Activated naive CD4-positive, alpha-beta T cell treated with anti-CD3 and anti-CD28 coated beads for 36 hours (primary cell): ENCODE results near the gene NBPF4. TPM values are rescaled to one million over a fixed set of nuclear protein-coding genes. Genes with fewer than 3 reads are reported as not detected.
"Not testable (repeated sequence)": the region's sequence is repeated elsewhere in the genome, so short reads cannot be mapped to it uniquely, and the experiment has no call there.

ENCODE experiments used
- CTCF ChIA-PET: fragments of 350-600 bp; sonication (Branson Sonifier 250); formaldehyde crosslinking; loops from one replicate; lab custom pipeline; 2021; ENCODE audit warnings: antibody characterized with exemption; lab: Charles Lee
- DNase-seq: peaks from one replicate; pipeline ENCODE4 v3.0.0-alpha.2; 2020
- H3K27ac Mint-ChIP-seq: one replicate; pipeline ENCODE4 v1.8.0; 2021; ENCODE audit warnings: mild to moderate bottlenecking, mixed read lengths
- H3K27me3 Mint-ChIP-seq: one replicate; pipeline ENCODE4 v1.8.0; 2021; ENCODE audit warnings: low read depth, mixed read lengths
- H3K36me3 Mint-ChIP-seq: one replicate; pipeline ENCODE4 v1.8.0; 2021; ENCODE audit warnings: low read depth, mixed read lengths
- H3K4me1 Mint-ChIP-seq: one replicate; pipeline ENCODE4 v1.8.0; 2021; ENCODE audit warnings: low read depth, mixed read lengths
- H3K4me3 Mint-ChIP-seq: one replicate; pipeline ENCODE4 v1.8.0; 2021; ENCODE audit warnings: mild to moderate bottlenecking, moderate library complexity, mixed read lengths
- H3K9me3 Mint-ChIP-seq: one replicate; pipeline ENCODE4 v1.8.0; 2021; ENCODE audit warnings: mixed read lengths
- intact Hi-C: fragments of 100-400 bp; cut with micrococcal nuclease; formaldehyde crosslinking; loops from one replicate; pipeline ENCODE4 v1.15.1; 2023
- total RNA-seq, 2 experiments: library from RNA; stranded (reverse); gene quantifications; one replicate each; pipeline ENCODE4 v1.2.3, GENCODE V29; 2021

The NBPF4 gene
- total RNA-seq, 2 experiments from 2014 or later, result not detected

DNA sequence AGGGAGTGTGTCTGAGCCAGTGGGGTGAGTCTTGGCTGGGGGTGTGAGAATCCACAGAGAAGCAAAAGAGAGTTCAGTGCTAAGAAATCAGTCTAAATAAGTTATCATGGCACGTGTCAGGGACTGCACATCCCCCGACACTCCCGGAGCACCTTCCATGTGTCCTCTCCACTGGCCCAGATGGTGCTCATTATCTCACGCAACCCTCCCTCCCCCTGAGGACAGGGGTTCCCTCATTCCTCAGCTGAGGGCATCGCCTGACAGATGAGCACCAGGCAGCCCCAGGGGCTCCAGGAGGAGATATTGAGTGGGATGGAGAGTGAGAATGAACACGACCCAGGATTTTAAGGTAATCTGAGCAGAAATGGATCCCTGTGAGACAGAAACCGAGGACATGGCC is 16.1 kb downstream of the NBPF4 start:
- H3K4me3 Mint-ChIP-seq, intact Hi-C loops: not testable (repeated sequence)

DNA sequence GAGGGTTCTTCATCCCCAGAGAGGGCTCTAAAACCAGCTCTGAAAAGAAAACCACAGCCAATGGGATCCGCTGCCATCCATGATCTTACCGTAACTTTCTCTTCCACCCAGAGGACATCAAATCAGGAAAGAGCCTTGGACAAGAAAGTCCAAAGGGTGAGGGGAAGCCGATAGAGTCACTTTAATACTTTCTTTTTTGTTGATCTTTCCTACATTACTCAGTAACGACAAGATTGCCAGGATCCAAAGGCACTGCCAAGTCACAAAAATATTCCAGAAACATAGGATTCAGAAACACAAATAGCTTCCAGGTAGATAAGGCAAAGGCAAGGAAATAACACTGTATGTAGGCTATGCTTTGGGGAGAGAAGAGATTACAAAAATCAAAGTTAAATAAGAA is 17.0 kb downstream of the NBPF4 start:
- H3K36me3 Mint-ChIP-seq, H3K9me3 Mint-ChIP-seq, CTCF ChIA-PET, H3K27ac Mint-ChIP-seq, H3K4me1 Mint-ChIP-seq, DNase-seq, H3K4me3 Mint-ChIP-seq, intact Hi-C loops, H3K27me3 Mint-ChIP-seq: not testable (repeated sequence)

More for the DNA sequence above, 16.1 kb downstream of the NBPF4 start:
- H3K36me3 Mint-ChIP-seq, H3K4me1 Mint-ChIP-seq, H3K27ac Mint-ChIP-seq, CTCF ChIA-PET, H3K27me3 Mint-ChIP-seq, DNase-seq, H3K9me3 Mint-ChIP-seq: not testable (repeated sequence)

DNA sequence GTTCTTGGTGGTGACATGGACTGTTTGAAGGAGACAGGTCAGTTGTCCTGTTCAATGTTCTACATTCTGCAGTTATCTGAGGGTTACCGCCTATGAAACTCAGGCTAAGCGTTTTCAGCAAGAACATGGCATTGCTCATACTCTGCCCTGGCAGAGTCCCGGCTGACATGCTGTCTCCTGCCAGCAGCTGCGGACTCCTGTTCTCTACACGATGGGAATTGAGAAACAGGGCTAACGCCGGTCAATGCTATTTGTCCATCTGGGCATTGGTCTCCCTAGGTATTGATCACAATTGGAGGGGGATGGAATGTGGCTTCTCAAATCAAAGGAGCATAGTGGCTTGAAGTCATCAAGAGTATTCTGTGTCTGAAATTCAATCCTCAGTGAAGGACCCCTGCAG is 20.6 kb downstream of the NBPF4 start:
- H3K27ac Mint-ChIP-seq, H3K36me3 Mint-ChIP-seq, H3K4me1 Mint-ChIP-seq, CTCF ChIA-PET, DNase-seq, H3K4me3 Mint-ChIP-seq, H3K9me3 Mint-ChIP-seq, H3K27me3 Mint-ChIP-seq, intact Hi-C loops: not testable (repeated sequence)

DNA sequence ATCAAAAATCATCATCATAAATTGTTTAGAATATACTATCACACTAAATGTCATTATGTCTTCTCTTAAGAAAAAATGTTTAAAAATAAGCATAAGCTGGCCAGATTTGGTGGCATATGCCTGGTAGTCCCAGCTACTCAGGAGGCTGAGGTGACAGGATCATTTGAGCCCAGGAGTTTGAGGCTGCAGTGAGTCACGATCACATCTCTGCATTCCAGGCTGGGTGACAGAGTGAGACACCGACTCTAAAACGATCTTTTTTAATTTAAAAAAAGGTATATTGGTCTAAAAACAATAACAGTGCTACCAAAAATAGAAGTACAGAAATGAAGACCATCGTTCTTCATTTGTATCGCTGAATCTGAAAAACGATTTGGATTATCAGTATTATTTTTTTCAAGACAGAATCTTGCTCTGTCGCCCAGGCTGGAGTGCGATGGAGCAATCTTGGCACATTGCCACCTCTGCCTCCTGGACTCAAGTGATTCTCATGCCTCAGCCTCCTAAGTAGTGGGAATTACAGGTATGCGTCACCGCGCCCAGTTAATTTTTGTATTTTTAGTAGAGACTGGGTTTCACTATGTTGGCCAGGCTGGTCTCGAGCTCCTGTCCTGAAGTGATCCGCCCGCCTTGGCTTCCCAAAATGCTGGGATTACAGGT is 26.2 kb downstream of the NBPF4 start:
- H3K4me1 Mint-ChIP-seq, DNase-seq, CTCF ChIA-PET, intact Hi-C loops, H3K27me3 Mint-ChIP-seq, H3K27ac Mint-ChIP-seq, H3K36me3 Mint-ChIP-seq, H3K4me3 Mint-ChIP-seq, H3K9me3 Mint-ChIP-seq: not testable (repeated sequence)

DNA sequence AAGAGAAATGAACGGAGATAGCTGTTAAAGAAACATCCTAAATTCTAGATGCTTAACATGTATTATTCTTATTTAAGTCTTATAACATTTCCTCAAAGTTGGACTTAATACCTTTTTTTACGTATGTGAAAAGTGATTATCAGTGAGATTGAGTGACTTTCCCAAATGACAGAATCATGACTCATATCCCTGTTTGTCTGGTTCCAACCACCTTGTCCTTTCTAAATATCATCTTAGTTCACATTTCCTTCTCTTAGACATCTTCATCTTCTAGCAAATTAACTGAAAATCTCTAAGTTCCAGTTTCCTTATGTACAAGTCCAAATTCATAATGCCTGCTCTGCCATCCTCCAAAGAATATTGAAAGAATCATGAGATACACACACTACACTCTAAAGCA is 26.9 kb downstream of the NBPF4 start:
- CTCF ChIA-PET, result interaction anchor here (1.2 kb wide), 1 partner anchor 344 kb away, joined by 4 read pairs; no protein-coding TSS in a partner anchor
- H3K36me3 Mint-ChIP-seq, H3K27ac Mint-ChIP-seq, H3K4me3 Mint-ChIP-seq, H3K27me3 Mint-ChIP-seq, intact Hi-C loops, H3K9me3 Mint-ChIP-seq, DNase-seq, H3K4me1 Mint-ChIP-seq: not testable (repeated sequence)

DNA sequence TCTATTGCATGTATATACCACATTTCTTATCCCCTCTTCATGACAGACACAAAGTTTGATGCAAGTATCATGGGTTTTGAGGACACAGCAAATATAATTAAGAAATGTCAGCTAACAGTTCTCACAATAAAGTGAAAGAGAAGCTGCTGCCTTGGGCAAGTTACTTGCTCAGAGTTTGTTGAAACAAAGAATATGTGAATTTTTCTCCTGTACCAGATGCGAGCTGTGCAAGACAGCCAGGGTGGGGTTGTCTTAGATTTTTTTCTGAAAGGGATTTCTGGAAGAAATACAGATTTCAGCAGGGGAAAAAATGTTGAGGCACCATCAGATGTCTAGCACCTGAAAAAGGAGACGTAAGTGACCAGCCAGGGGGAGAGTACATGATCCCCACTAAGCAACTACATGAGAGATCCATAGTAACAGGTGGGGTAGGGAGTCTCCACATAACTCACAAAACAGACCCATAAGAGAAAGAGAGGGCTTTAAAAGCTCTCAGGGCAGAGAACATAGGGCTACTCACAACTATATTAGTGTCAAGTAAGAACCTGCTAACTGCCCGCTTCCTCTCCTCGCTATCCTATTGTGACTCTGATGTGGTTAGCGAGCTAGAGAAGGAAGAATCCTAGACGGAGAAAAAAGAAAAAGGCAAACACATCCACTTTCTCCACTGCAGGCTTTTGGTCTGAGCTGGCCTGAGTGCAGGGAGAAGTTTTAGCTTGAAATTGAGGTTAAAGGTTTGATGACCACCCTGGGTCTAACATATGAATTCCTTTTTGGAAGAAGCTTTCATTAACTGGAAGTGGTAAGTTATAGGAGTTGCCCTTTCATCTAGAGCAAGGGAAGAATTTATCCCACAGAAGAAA is 27.6 kb downstream of the NBPF4 start:
- H3K36me3 Mint-ChIP-seq, intact Hi-C loops, H3K4me1 Mint-ChIP-seq, H3K9me3 Mint-ChIP-seq, DNase-seq, H3K27ac Mint-ChIP-seq, H3K27me3 Mint-ChIP-seq, H3K4me3 Mint-ChIP-seq: not testable (repeated sequence)
- CTCF ChIA-PET, result interaction anchor here (1.2 kb wide), 1 partner anchor 345 kb away, joined by 4 read pairs; no protein-coding TSS in a partner anchor

DNA sequence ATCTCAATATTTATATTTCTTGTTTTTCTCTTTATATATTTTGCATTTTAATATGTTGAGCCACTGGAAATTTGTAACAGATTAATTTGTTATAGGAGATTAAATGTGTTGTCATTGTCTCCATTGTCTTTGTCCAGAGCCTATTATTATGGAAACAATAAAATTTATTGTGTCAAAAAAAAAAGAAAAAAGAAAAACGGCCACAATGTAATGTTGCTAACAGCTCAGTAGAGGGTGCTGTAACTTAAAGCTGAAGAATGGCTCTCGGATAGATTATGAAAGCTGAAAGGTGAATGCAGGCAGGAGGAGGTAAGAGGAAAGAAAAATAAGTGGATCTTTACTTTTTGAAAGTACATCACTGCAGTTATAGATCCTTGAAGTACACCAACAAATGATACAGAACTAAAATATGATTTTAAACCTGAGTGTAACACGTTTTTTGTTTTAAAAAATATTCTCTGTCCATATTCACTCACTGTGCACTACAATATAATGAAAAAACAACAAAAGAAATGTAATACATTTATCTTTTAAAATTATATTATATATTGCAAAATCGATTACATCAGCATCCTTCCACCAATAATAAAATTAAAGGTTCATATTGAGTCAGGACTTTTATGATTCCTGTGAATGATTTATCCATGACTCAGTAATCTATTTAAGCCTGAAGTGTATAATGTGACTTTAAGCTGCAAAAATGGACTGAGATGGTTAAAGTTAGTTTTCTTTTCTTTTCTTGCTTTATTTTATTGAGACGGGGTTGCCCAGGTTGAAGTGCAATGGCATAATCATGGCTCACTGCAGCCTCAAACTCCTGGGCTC is 29.0 kb downstream of the NBPF4 start:
- CTCF ChIA-PET, result interaction anchor here (0.6 to 1.1 kb wide), 3 partner anchors 344 to 429 kb away, joined by 3 read pairs; no protein-coding TSS in a partner anchor
- H3K9me3 Mint-ChIP-seq, H3K36me3 Mint-ChIP-seq, H3K4me3 Mint-ChIP-seq, H3K27ac Mint-ChIP-seq, H3K27me3 Mint-ChIP-seq, H3K4me1 Mint-ChIP-seq, DNase-seq: not testable (repeated sequence)
- intact Hi-C loops, result loop anchor here (1.0 kb wide), 1 partner anchor 428 kb away; no protein-coding TSS in a partner anchor

DNA sequence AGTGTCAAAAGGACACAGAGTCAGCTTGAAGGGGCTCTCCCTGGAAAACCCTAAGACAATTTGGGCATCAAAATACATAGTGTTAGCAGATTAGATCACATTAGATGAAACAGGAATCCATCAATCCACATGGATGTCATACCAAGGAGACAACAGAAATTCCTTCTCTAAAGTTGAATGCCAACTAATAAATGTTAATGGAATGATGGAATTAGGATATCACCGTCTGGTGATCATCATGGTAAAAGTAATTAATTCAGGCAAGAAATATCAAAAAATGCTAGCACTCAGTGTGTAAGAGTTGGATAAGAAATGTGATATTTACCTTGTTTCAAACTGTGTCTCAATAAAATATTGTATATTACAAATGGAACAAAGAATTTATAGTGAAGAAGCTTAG is 32.9 kb downstream of the NBPF4 start:
- Mint-ChIP-seq H3K36me3 (no peaks in the 10 kb centered on the region), H3K9me3 (no peaks in the 10 kb centered on the region), H3K27me3 (peaks cover 8% of the 10 kb centered on the region), H3K4me3 (no peak overlapping the region), H3K4me1 (peaks cover 3% of the 10 kb centered on the region), H3K27ac (no peak overlapping the region)
- no peak for DNase-seq
- intact Hi-C loops, result no loop called here
- CTCF ChIA-PET, result interaction anchor here (1.0 to 3.4 kb wide), 2 partner anchors 10 to 350 kb away, joined by 3 to 14 read pairs; partner anchors contain the start of gene SLC25A24

DNA sequence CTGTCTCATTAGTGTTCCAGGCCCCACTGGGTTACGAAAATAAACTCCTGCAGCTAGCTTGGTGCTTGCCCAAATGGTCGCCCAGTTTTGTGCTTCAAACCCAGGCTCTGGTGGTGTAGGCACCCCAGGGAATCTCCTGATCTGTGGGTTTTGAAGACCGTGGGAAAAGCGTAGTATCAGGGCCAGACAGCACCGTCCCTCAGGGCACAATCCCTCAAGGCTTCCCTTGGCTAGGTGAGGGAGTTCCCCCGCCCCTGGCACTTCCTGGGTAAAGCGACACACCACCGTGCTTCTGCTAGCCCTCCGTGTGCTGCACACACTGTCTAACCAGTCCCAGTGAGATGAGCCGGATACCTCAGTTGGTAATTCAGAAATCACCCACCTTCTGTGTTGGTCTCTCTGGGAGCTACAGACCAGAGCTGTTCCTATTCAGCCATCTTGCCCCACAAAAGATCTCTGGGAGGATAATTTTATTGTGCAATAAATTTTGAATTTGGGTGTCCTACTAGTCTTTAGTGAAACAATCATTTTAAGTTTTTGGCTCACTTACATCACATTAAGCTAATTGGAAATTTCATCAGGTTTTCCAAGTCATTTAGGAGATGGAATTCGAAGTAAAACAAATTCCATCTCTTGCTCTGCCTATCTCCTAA is 34.3 kb downstream of the NBPF4 start:
- Mint-ChIP-seq H3K36me3 (no peaks in the 10 kb centered on the region), H3K27me3 (peaks cover 8% of the 10 kb centered on the region), H3K4me3 (no peak overlapping the region), H3K9me3 (peaks cover 2% of the 10 kb centered on the region), H3K27ac (no peak overlapping the region), H3K4me1 (peaks cover 3% of the 10 kb centered on the region)
- peak; percentile 6 for DNase-seq
- CTCF ChIA-PET, result interaction anchor here (0.6 to 3.4 kb wide), 3 partner anchors 9 to 435 kb away, joined by 3 to 14 read pairs (median 3); partner anchors contain the start of gene SLC25A24
- intact Hi-C loops, result loop anchor here (10.0 kb wide), 1 partner anchor 295 kb away; no protein-coding TSS in a partner anchor

DNA sequence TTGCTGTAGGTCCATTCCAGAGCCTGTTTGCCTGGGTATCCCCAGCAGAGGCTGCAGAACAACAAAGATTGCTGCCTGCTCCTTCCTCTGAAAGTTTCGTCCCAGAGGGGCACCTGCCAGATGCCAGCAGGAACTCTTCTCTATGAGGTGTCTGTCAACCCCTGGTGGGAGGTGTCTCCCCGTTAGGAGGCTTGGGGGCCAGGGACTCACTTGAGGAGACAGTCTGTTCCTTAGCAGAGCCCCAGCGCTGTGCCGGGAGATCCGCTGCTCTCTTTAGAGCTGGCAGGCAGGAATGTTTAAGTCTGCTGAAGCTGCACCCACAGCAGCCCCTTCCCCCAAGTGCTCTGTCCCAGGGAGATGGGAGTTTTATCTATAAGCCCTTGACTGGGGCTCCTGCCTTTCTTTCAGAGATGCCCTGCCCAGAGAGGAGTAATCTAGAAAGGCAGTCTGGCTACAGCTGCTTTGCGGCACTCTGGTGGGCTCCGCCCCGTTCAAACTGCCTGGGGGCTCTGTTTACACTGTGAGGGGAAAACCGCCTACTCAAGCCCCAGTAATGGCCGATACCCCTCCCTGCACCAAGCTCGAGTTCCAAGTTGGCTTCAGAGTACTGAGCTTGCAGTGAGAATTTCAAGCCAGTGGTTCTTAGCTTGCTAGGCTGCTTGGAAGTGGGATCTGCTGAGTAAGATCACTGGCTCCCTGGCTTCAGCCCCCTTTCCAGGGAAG is 35.0 kb downstream of the NBPF4 start:
- no peak overlapping the region for H3K4me3 Mint-ChIP-seq

DNA sequence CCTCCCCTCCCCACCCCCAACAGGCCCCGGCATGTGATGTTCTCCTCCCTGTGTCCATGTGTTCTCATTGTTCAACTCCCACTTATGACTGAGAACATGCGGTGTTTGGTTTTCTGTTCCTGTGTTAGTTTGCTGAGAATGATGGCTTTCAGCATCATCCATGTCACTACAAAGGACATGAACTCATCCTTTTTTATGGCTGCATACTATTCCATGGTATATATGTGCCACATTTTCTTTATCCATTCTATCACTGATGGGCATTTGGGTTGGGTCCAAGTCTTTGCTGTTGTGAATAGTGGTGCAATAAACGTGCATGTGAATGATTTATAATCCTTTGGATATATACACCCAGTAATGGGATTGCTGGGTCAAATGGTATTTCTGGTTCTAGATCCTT is 40.3 kb downstream of the NBPF4 start:
- H3K4me3 Mint-ChIP-seq, H3K36me3 Mint-ChIP-seq, H3K27me3 Mint-ChIP-seq, CTCF ChIA-PET, H3K27ac Mint-ChIP-seq, H3K9me3 Mint-ChIP-seq, DNase-seq: not testable (repeated sequence)
- H3K4me1 Mint-ChIP-seq, result peaks cover 14% of the 10 kb centered on the region
- intact Hi-C loops, result loop anchor here (5.0 to 10.0 kb wide), 6 partner anchors 76 to 1146 kb away; partner anchors contain the start of genes EEIG2 and PRMT6

More for the DNA sequence above, 35.0 kb downstream of the NBPF4 start:
- Mint-ChIP-seq H3K27me3 (peaks cover 8% of the 10 kb centered on the region), H3K9me3 (peaks cover 2% of the 10 kb centered on the region), H3K4me1 (peaks cover 3% of the 10 kb centered on the region), H3K36me3 (no peaks in the 10 kb centered on the region), H3K27ac (no peak overlapping the region)
- CTCF ChIA-PET, result interaction anchor here (0.6 to 3.4 kb wide), 3 partner anchors 8 to 436 kb away, joined by 3 to 14 read pairs (median 3); partner anchors contain the start of gene SLC25A24
- intact Hi-C loops, result loop anchor here (10.0 kb wide), 1 partner anchor 296 kb away; no protein-coding TSS in a partner anchor
- DNase-seq, result no peak
